CD4-positive, alpha-beta T cell treated with Interleukin-15 for 1 hour (primary cell): Measurements from ENCODE around the gene BCL2L2.

Experiments used
- DNase-seq: peaks from one replicate; pipeline ENCODE4 v3.0.0-alpha.2; 2020

The BCL2L2 gene

DNA sequence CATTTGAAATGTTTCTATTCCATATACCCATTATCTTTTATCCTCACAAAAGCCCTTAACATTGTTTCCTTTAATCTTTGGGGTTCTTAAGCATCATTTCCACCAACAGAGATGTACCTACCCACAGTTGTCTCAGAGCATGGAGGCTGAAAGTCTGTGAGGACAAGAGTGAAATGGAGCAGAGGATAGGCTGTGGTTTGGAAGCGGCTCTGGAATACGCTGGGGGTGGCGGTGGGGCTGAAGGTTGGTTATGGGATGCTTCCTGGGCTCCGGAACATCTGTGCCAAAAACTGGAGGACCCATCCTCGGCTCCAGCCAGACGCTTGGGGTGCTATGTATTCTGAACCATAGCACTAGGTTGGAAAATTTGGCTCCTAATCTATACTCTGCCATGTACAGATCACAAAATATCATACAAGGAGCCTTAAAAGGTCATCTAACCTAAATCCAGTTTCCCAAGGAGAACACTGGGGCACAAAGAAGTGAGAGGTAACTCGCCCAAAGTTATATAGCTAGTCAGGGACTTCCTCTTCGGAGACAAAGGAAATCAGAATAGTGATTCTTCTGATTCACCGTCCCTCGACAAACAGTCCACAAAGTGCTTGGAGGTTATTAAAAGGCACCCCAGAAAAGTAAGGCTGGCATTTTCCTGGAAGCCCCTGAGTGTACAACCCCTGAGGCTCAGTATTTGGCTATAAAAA, 6.5 kb upstream of the BCL2L2 start:
- no peak for DNase-seq

GRCh38 chr14:23300687-23301223, 5.9 kb upstream of the BCL2L2 start:
- no peak for DNase-seq

- DNase-seq, result peak; percentile 98
Observed at GRCh38 chr14:23301288-23301968, 5.2 kb upstream of the BCL2L2 start.

GRCh38 chr14:23301969-23302289, 4.7 kb upstream of the BCL2L2 start:
- no peak for DNase-seq

GRCh38 chr14:23302290-23303225, 4.1 kb upstream of the BCL2L2 start, which contains the start of gene PPP1R3E:
TSS of gene PPP1R3E (minus strand) at chr14:23302859. CDS start at chr14:23302576, 283 bp downstream.
- peak; percentile 88 for DNase-seq

GRCh38 chr14:23307146-23307530, 505 bp downstream of the BCL2L2 start:
- no peak for DNase-seq

GRCh38 chr14:23307687-23308644, 1.3 kb downstream of the BCL2L2 start:
- no peak for DNase-seq

DNA sequence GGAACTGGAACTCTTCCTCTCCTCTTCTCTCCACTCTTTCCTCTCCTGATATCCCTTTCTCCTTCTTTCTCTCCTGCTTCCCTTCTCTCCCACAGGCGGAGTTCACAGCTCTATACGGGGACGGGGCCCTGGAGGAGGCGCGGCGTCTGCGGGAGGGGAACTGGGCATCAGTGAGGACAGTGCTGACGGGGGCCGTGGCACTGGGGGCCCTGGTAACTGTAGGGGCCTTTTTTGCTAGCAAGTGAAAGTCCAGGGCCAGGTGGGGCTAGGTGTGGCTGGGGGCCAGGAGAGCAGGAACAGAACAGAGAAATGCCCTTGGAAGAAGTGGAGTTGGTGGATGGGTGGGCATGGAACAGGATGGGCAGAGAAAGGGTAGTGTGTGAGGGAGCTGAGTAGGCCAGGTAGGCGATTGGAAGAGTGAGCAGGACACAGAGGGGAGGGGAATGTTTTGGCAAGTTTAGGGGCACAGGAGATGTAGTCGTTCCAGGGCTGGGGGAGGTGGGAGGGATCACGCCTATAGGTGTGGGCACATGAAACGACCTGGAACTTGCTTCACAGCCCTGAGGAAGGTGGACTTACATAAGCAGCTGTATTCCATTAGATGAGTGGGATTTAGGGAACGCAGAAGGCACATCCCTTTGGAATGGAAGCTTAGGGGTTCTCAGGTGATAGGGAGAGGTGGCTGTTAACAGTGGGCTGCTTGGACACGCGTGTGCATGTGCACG, 2.2 kb downstream of the BCL2L2 start:
- DNase-seq, result no peak

DNA sequence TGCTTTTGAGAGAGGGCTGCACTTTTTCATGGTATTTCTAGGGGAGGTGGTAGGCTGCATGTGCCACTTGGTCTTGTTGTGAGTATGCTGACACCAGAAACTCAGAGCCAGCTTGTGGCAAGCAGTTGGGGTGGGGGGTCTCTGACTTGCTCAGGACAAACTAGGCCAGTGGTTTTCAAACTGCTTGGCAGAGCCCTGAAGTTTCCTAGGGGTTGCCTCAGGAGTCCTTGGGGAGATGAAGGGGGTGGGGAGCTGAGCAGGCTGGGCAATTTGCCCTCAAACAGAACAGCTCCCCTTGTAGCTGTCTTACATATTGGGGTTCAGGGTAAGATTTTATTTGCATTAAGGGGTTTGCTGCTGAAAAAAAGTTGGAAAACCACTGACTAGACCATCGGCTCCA, 3.9 kb downstream of the BCL2L2 start:
- DNase-seq, result no peak

DNA sequence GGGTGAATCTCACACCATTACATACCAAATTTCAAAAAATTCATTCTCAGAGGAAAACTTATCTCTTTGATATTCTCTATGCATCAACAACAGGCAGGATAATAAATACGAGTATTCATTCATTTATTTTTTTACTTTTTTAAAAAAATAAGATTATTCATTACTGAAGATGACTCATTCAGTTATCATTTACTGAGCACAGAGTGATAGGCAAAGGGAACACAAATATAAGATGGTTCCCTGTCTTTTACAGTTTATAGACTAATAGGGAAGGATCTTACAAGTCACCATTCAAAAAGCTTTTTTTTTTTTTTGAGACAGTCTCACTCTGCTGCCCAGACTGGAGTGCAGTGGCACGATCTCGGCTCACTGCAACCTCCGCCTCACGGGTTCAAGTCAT, 9.7 kb downstream of the BCL2L2 start:
- DNase-seq, result no peak

GRCh38 chr14:23319746-23320583, 13.3 kb downstream of the BCL2L2 start:
- DNase-seq, result no peak

- DNase-seq, result peak; percentile 100
Observed at GRCh38 chr14:23320584-23321571, 14.2 kb downstream of the BCL2L2 start, which contains the start of gene PABPN1. TSS of gene PABPN1 (plus strand) at chr14:23321457. CDS start at chr14:23321470, 13 bp downstream.

DNA sequence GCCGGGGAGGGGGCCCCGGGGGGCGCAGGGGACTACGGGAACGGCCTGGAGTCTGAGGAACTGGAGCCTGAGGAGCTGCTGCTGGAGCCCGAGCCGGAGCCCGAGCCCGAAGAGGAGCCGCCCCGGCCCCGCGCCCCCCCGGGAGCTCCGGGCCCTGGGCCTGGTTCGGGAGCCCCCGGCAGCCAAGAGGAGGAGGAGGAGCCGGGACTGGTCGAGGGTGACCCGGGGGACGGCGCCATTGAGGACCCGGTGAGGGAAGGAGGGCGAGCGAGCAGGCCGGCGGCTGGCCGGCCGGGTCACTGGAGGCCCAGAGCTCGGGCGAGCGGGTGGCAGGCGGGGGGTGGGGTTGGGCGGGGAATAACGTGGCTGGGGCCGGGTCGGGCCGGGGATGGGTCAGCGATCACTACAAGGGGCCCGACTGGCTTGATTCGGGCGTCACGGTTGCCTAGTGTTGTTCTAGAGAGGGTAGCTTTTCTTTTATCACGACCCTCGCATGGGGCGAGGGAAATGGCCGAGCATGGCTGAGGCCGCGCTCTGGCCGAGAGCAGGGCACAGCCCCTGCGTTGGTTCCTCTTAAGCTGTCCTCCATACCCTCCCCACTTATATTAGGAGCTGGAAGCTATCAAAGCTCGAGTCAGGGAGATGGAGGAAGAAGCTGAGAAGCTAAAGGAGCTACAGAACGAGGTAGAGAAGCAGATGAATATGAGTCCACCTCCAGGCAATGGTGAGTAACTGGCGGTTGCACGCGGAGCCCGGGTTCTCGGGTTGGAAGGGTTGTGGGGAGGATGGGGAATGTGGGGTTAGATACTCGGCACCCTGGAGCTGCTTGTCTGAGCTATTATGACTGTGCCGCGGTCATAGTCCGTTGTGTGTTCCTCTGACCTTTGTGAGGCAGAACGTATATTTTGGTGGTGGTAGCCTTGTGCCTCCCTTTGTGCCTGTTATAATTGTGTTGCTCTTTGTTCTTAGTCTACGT, 15.2 kb downstream of the BCL2L2 start:
- DNase-seq, result peak; percentile 38

GRCh38 chr14:23322568-23323517, 16.2 kb downstream of the BCL2L2 start:
- no peak for DNase-seq

DNA sequence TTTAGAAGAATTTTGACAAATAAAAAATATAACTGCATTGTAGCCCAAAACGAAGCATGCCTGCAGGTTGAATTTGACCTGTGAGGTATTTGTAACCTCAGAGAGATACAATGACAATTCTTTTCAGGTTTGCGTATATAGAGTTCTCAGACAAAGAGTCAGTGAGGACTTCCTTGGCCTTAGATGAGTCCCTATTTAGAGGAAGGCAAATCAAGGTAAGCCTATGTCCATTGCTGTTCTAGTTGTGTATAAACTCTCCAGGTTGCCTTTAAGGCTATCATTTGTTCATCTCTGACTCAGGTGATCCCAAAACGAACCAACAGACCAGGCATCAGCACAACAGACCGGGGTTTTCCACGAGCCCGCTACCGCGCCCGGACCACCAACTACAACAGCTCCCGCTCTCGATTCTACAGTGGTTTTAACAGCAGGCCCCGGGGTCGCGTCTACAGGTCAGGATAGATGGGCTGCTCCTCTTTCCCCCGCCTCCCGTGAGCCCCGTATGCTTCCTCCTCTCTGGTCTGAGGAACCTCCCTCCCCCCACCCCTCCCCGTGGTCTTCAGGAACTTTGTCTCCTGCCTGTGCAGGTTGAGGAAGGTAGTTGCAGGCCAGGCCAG, 17.3 kb downstream of the BCL2L2 start:
- no peak for DNase-seq

DNA sequence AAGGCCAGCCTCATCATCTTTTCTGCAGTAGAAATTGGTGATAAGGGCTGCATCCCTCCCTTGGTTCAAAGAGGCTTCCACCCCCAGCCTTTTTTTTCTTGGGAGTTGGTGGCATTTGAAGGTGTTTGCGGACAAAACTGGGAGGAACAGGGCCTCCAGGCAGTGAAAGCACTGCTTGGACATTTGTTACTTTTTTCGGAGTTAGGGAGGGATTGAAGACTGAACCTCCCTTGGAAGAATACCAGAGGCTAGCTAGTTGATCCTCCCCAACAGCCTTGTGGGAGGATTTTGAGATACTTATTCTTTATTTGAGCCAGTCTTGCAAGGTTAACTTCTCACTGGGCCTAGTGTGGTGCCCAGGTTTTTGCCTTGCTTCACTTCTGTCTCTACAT, 17.8 kb downstream of the BCL2L2 start:
- no peak for DNase-seq
